ENCODE measurements around the gene HLA-DPB1.

DNA sequence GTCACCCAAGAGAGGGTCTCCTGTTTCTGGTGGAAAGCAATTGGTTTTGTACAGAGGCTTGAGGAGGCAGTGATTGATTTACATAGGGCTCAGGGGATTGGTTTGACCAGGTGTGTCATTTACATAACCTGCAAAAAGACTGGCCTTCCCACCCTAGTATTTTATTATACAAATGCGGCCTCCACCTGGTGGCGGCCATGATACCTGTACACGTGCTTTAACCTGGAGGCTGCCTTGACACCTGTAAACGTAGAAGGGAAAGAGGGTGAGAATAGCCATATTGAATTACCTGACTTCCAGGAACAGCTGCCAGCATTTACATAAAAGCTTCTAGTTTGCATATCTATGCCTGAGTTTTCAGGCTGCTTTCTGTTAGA, 48.7 kb downstream of the HLA-DPB1 start:
- no peak for TF ChIP-seq POLR2AphosphoS5 (IDR thresholded peaks at IDR 0.05)
- TF ChIP-seq, protein P1, sequence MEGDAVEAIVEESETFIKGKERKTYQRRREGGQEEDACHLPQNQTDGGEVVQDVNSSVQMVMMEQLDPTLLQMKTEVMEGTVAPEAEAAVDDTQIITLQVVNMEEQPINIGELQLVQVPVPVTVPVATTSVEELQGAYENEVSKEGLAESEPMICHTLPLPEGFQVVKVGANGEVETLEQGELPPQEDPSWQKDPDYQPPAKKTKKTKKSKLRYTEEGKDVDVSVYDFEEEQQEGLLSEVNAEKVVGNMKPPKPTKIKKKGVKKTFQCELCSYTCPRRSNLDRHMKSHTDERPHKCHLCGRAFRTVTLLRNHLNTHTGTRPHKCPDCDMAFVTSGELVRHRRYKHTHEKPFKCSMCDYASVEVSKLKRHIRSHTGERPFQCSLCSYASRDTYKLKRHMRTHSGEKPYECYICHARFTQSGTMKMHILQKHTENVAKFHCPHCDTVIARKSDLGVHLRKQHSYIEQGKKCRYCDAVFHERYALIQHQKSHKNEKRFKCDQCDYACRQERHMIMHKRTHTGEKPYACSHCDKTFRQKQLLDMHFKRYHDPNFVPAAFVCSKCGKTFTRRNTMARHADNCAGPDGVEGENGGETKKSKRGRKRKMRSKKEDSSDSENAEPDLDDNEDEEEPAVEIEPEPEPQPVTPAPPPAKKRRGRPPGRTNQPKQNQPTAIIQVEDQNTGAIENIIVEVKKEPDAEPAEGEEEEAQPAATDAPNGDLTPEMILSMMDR (IDR thresholded peaks at IDR 0.05; ENCODE audit: poor library complexity, severe bottlenecking): no peak
- TF ChIP-seq EZH2 (IDR thresholded peaks at IDR 0.05; ENCODE audit: borderline replicate concordance, insufficient read depth, low read length, poor library complexity, severe bottlenecking): no peak
- TF ChIP-seq TAF1 (IDR thresholded peaks at IDR 0.05; ENCODE audit: low read depth): no peak
- no peak for TF ChIP-seq EP300 (conservative IDR thresholded peaks at IDR 0.05; ENCODE audit: poor library complexity, severe bottlenecking)
- TF ChIP-seq, protein P2, sequence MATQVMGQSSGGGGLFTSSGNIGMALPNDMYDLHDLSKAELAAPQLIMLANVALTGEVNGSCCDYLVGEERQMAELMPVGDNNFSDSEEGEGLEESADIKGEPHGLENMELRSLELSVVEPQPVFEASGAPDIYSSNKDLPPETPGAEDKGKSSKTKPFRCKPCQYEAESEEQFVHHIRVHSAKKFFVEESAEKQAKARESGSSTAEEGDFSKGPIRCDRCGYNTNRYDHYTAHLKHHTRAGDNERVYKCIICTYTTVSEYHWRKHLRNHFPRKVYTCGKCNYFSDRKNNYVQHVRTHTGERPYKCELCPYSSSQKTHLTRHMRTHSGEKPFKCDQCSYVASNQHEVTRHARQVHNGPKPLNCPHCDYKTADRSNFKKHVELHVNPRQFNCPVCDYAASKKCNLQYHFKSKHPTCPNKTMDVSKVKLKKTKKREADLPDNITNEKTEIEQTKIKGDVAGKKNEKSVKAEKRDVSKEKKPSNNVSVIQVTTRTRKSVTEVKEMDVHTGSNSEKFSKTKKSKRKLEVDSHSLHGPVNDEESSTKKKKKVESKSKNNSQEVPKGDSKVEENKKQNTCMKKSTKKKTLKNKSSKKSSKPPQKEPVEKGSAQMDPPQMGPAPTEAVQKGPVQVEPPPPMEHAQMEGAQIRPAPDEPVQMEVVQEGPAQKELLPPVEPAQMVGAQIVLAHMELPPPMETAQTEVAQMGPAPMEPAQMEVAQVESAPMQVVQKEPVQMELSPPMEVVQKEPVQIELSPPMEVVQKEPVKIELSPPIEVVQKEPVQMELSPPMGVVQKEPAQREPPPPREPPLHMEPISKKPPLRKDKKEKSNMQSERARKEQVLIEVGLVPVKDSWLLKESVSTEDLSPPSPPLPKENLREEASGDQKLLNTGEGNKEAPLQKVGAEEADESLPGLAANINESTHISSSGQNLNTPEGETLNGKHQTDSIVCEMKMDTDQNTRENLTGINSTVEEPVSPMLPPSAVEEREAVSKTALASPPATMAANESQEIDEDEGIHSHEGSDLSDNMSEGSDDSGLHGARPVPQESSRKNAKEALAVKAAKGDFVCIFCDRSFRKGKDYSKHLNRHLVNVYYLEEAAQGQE (IDR thresholded peaks at IDR 0.05; ENCODE audit: borderline replicate concordance): no peak
- no peak for TF ChIP-seq MXI1 (conservative IDR thresholded peaks at IDR 0.05; ENCODE audit: poor library complexity, severe bottlenecking)

Data from neural cell (in vitro differentiated cells).